Hippocampal formation (tissue), 2 donors: Measurements from ENCODE around the gene CD99.

Experiments used
- DNase-seq, 2 donors: peaks; one replicate each; lab custom pipeline; 2025; lab: John Stamatoyannopoulos, UW

The CD99 gene, protein sequence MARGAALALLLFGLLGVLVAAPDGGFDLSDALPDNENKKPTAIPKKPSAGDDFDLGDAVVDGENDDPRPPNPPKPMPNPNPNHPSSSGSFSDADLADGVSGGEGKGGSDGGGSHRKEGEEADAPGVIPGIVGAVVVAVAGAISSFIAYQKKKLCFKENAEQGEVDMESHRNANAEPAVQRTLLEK

DNA sequence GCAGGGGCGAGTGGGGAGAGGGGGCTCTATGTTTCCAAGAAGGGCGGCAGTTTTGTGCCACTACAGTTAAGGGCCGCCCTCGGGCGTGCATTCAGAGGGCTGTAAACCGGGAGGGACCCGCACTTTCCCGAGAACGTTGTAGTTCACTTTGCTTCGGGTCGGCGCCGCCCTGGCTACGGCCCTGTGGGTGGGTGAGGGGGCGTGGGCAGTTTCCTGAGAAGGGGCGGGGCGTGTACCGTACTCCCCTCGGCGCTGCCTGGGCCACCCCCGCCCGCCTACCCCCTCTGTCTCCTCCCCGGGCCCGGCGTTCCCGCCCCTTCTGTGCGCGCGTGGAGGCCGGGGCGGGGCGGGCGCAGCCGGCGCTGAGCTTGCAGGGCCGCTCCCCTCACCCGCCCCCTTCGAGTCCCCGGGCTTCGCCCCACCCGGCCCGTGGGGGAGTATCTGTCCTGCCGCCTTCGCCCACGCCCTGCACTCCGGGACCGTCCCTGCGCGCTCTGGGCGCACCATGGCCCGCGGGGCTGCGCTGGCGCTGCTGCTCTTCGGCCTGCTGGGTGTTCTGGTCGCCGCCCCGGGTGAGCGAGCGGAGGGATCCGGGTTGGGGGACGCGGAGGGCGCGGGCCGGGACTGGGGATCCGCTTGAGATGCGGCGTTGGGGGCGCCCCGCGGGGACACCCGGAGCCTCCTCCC is at the start of gene CD99:
Gene CD99 (plus strand): TSS at position 440 of the 687 bp plus-strand sequence. CDS start 66 bp downstream, at position 506.
- DNase-seq: no peak

DNA sequence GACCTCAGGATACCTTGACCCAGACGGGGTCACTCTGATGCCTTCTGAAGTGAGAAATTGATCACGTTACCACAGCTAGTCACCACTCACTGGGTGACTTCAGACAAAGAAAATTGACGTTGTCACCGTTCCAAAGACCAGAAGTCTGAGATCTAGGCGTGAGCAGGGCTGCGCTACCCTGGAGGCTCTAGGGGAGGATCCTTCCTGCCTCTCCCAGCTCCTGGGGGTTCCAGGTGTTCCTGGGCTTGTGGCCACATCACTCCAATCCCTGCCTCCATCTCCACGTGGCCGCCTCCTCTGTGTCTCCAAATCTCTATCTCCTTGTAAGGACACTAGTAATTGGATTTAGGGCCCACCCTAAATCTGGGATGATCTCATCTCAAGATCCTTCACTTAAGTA is 48.9 kb upstream of the CD99 start:
- DNase-seq: no peak

DNA sequence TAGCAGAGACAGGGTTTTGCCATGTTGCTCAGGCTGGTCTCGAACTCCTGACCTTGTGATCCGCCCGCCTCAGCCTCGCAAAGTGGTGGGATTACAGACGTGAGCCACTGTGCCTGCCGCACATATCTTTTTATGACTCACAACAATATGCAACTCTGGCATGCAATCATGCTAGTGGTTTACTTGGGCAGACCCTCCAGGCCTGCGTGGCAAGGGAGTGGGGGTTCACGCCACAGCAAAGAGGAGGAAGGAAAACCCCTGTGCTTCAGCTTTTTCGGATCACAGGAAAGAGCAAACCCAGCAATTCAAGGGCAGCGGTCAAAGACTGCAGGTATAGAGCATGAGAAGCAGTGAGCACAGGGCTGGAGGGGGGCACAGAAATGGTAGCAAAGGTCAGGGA is 48.3 kb upstream of the CD99 start:
- no peak for DNase-seq

DNA sequence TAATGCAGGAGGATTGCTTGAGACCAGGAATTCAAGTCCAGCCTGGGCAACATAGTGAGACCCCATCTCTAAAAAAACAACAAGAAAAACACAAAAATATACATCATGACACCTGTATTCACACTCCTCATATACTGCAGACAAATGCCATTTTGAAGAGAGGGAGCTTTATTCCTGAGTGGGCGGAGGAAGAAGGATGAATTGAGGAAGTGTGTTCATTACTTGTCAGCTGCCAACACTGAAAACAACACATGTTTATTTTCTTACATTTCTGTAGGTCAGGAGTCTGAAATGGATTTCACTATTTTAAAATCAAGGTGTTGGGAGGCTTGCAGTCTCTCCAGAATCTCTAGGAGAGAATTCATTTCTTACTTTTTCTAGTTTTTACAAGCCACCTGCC is 47.2 kb upstream of the CD99 start:
- no peak for DNase-seq

DNA sequence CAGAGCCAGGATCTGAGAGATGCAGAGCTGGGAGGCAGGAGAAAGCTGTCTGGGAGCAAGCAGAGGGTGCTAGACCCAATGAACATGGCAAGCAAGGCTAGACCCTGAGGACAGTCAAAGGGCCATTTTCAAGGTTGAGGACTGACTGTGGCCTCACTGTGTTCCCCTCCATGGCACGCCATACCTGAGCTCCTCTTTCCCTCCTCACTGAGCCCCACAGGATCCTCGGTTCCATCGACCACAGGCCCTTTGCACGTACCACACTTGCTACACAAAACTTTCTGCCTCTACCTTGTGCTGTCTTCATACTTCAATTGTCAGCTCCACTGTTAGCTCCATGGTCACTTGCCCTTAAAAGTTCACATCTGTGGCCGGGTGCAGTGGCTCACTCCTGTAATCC is 45.5 kb upstream of the CD99 start:
- DNase-seq: no peak

DNA sequence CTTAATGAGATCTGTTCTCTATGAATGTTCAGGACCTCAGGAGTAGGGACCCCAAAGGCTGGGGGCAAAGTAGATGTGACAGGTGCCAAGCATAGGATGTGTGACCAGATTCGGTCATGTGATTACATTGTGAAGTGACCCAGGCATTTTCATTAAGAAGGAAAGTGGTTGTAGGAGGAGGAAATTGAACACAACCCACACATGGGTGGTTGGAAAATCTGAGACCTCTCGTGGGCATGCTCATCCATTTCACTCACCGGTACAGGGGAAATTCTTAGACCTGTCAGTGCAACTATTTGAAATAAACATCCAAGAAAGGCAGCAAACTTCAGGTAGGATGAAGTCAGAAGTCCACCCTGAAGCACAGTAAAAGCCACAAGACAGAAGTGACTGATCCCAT is 43.5 kb upstream of the CD99 start:
- no peak for DNase-seq

DNA sequence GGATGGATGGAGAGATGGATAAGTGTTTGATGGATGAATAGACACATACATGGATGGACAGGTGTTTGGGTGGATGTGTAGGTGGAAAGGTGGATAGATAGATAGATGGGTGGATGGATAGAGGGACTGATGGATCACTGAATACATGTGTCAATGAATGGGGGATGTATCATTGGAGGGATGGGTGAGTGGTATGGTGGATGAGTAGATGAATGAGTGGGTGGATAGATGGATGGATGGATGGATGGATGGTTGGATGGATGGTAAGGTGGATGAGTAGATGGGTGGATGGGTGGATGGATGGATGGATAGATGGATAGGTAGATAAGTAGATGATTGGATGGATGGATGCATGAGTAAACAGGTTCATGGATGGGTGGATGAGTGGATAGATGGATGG is 41.1 kb upstream of the CD99 start:
- no peak for DNase-seq

DNA sequence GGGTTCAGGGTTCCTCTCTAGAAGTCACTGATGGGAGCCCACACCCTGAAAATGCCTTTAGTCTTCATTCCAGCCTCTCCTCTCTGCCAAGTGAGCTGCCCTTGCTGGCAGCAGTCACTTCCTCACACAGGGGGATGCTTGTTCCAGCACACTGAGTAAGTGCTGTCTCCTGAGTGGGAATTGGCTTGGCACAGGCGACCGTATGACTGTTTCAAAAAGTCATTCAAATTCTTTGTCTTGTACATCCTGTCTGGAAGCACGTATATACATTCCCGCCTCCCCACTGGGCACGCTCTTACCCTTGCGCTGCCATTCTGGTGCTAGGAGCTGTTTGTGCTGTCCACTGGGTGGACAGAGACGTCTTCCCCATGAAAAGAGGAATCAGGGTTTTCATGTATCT is 40.2 kb upstream of the CD99 start:
- no peak for DNase-seq

DNA sequence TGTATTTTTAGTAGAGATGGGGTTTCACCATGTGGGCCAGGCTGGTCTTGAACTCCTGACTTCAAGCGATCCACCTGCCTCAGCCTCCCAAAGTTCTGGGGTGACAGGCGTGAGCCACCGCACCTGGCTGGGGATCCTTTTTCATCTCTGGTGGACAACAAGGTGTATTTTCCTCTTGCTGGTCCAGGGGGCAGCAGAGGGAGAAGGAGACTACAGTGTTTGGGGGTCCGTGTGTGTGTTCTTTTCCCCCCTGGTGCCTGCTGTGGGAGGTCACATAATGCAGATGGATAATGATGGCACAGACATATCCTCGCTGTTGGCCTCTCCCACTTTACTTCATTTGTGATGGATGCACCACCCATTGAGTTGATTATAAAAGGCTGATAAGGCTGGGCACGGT is 39.0 kb upstream of the CD99 start:
- DNase-seq: no peak

DNA sequence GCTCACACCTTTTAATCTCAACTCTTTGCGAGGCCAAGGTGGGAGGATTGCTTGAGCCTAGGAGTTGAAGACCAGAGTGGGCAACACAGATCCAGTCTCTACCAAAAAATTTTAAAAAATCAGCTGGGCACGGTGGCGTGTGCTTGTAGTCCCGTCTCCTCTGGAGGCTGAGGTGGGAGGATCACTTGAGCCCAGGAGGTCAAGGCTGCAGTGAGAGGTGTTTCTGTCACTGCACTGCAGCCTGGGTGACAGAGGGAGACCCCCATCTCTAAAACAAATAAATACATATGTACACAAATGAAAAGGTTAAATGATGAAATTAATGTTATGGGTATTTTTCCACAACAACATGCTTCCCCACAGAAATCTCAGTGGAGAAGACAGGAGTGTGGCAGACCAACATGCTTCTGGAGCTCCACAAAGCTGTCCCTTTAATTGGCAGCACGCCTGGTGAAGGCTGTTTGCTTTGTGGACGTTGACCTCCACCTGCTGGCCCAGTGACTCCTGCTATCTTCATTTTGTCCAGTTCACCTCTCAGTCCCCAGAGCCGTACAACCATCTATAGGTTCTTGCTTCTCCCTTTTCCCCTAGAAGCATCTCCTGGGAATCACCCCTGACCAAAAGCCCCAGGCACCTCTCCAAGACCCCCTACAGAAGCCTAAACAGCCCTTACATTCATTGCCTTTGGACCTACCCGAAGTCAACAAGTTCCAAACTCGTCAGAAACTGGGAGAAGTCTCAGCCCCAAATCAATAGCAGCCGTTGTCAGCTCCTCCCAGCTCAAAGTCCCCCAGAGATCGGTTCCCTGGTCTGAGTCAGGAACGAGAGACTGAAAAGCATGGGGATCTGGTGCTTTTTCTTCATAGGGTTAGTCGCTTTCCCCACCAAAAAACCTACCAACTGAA is 36.4 kb upstream of the CD99 start:
- DNase-seq: no peak

DNA sequence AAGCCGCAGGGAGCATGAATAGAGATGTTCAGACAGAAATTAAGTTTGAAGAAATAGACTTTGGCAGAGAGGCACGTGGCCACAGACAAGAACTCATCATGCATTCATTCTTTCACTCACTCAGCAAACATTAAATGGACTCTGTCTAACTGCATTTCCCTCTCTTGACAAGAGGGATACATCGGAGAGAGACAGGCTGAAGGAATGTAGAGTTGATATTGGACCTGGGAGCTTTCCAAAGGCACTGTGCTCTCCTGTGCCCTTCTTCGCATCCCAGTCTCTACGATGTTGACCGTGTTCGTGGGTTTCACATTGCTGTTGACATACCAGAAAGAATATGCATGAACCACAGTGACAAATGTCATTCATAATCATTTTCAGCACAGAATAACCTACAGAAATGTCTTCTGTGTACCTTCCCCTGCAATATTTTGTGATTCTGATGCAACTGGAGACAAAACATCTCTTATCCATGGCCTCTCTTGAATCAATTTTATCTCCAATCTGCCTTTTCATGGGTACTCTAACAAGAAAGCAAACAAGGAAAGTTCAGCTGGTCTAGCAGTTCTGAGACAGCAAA is 34.7 kb upstream of the CD99 start:
- DNase-seq: no peak

DNA sequence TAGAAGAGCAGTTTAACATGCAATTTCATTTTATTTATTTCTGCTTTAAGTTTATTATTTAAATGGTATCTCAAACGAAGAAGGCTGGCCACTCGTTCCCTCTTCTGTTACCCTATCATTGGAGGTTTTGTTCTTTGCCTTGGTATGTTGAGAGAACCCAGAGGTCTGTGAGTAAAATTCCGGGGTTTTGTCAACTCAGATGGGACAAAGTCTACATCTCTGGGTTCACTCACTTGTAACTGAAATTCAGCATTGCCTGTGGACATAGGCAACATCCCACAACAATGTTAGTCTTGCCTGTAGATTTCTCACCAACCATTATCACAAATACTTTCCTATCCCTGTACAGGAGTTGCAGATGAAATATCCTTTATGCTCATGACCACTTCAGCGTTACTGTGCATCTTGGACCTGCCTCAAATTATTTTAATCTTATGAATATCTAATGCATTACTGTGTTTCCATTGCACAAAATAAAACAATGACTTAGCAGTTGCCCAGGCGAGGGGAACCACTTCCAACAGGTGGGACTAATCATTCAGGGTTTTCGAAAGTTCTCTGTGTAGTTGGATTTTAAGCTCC is 33.5 kb upstream of the CD99 start:
- no peak for DNase-seq

DNA sequence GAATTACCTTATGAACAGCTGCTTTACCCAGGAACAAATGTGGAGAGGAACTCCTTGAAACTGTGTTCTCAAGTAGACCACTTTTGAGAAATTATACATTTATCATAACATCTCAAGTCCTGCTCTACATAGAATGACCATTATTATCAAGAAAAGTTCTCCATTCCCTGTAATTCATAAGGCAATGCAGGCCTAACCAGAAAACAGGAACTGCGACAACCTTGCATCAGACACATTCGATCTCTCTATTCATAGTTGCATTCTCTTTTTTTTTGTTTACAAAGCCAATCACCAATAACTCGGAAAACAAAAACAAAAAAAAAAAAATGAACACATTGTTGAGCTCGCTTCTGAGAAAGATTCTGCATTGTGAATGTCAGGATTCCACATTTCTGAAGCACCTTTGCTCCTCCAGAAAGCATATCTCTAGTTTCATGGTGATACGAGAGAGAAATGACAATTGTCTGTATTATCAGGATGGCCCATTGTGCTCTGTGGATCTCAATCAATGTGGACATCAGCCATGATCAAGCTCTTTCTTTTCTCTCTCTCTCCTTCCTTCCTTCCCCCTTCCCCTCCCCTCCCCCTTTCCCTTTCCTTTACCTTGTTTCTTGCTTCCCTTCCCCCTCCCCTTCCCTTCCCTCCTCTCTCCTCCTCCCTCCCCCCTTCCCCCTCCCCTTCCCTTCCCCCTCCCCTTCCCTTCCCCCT is 32.4 kb upstream of the CD99 start:
- DNase-seq: no peak

DNA sequence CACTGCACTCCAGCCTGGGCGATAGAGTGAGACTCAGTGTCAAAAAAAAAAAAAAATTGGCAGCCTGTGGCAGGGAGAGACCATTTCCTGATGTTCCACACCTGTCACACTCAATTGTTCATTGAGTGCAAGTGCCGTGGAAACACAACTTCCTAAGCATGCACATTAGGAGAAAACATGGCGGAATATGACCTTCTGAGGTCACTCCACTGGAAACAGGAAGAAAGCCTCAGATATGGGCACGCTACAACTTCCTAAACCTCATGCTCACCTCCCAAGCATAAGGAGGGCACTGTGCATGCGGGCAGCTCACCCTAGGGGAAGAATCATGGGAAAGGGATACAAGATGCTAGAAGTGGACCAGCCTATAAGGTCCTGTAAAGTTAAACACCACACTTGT is 28.5 kb upstream of the CD99 start:
- no peak for DNase-seq

DNA sequence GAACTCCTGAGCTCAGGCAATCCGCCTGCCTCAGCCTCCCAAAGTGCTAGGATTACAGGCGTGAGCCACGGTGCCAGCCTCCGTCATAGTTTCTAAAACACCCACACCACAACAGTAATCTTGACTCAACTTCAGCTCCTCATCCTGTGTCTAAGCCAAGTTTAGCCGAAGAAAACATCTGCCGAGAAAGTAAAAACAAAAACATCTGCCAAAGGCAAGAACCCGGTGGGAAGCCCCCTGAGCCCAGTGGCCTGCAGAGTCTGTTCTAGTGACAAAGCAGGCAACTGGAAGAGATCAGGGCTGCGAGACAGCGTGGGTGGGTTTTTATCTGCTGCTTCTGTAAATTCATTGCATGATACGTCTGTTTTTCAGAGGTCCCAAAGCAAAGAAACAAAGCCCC is 26.6 kb upstream of the CD99 start:
- DNase-seq: no peak

DNA sequence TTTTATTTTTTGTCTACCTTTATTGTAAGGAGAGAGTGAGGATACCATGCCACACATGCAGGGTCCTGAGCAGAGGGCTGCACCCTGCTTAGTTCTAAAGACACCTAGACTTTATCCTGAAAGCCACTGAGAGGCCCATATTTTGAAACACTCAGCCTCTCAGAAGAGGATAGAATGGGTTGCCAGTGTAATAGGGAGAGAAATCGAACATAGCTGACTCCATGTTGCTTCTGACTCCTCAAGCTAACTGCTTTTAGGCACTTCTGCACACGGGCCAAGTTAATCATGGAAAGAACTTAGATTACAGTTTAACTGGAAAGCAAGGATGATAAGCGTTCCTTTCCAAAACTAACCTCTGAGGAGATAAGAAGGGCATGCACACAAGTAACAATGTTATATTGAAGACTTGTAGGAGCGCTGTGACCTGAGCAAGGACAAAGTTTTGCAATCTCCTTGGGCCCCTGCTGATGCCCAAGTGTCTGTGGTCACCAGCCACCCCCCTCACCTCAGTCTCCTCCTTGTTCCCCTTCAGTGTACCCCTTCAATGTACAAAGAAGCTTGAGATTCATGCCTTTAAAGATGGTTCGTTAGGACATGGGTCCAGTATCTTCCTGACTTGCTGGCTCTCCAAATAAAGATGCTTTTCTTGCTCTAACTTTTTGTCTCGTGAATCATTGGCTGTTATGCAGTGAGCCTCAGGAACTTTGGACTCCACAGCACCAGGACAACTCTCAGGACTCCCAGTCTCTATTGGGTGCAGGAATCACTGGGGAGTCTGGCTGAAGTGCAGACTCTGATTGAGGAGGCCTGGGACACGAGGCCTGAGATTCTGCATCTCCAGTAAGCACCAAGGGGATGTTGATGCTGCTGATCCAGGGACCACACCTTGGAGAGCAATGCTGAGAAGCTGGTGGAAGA is 25.4 kb upstream of the CD99 start:
- no peak for DNase-seq

DNA sequence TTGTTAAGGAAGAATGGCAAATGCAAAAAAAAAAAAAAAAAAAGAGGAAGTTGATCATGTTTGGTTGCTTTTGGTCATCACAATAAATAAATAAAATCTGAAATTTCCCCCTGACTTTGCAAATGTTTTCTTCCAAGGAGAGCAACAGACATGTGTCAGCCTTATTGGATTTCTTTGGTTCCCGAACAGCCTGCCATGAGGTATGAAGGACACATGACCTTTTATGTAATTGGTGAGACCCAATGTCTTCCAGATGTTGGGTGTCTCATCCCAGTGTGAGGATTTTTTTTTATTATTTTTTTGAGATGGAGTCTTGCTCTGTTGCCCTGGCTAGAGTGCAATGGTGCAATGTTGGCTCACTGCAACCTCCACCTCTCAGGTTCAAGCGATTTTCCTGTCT is 24.6 kb upstream of the CD99 start:
- DNase-seq: no peak

DNA sequence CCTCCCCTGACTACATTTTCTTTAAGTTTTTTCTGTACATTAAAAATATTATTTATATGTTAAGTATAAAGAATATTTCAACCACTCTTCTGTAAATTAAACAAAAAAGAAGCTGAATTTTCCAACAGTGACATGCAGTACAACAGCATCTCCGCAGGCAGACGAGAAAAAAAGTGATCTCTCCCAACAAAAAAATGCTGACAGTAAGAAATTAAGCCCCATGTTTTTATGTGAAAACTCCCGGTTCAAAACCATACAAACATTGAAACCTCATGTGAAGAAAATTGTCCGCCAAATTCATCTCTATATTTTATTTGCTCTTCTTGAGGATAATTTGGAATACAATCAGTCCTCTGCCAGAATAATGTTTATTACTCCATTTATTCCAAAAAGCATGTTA is 20.1 kb upstream of the CD99 start:
- DNase-seq: no peak

DNA sequence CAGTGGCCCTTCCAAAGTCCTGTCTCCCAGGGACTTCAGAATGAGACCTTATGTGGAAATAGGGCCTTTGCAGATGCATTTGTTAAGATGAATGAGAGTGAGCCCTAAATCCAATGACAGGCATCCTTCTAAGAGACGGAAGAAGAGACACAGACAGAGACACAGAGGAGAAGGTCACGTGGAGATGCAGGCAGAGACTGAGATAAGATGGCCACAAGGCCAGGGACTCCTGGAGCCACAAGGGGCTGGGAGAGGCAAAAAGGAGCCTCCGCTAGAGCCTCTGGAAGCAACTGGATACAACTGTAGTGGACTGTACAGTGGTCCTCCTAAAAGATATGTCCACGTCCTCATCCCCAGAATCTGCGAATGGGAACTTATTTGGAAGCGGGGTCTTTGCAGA is 19.0 kb upstream of the CD99 start:
- no peak for DNase-seq

DNA sequence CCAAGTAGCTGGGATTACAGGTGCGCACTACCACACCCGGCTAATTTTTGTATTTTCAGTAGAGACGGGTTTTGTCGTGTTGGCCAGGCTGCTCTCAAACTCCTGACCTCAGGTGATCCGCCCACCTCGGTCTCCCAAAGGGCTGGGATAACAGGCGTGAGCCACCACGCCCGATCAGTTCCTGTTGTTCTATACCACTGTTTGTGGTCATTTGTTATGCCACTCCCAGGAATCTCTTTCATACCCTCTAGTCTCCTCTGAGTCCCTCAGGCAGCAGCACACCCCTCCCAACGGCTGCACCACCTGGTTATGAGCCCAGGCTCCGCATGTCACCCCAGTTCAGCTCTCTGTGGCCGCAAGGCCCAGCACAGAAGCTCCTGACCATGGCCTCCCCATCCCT is 17.5 kb upstream of the CD99 start:
- no peak for DNase-seq
